CD4-positive, alpha-beta T cell treated with Interleukin-17A for 1 hour (primary cell): ENCODE results near the gene ST8SIA2.

ENCODE experiments used
- DNase-seq: peaks from one replicate; pipeline ENCODE4 v3.0.0-alpha.2; 2020

ST8SIA2 gene

GRCh38 chr15:92399271-92399950 is 5.7 kb downstream of the ST8SIA2 start:
- DNase-seq = no peak

GRCh38 chr15:92400573-92400972 is 6.9 kb downstream of the ST8SIA2 start:
- no peak for DNase-seq

GRCh38 chr15:92400980-92401787 is 7.5 kb downstream of the ST8SIA2 start:
- no peak for DNase-seq

GRCh38 chr15:92402751-92403150 is 9.1 kb downstream of the ST8SIA2 start:
- no peak for DNase-seq

- DNase-seq = no peak
Measured at GRCh38 chr15:92405942-92406341, 12.3 kb downstream of the ST8SIA2 start.

GRCh38 chr15:92407321-92407720 is 13.6 kb downstream of the ST8SIA2 start:
- no peak for DNase-seq

- no peak for DNase-seq
Measured at GRCh38 chr15:92407916-92408315, 14.2 kb downstream of the ST8SIA2 start.

- DNase-seq = no peak
Measured at GRCh38 chr15:92409006-92409405, 15.3 kb downstream of the ST8SIA2 start.

GRCh38 chr15:92409521-92409920 is 15.8 kb downstream of the ST8SIA2 start:
- DNase-seq = no peak

GRCh38 chr15:92410537-92410936 is 16.9 kb downstream of the ST8SIA2 start:
- DNase-seq = no peak

GRCh38 chr15:92411256-92411655 is 17.6 kb downstream of the ST8SIA2 start:
- no peak for DNase-seq

- DNase-seq = no peak
Measured at GRCh38 chr15:92413510-92413909, 19.8 kb downstream of the ST8SIA2 start.

- DNase-seq = no peak
Measured at GRCh38 chr15:92415639-92416297, 22.1 kb downstream of the ST8SIA2 start.

- DNase-seq = no peak
Measured at GRCh38 chr15:92416557-92416956, 22.9 kb downstream of the ST8SIA2 start.

GRCh38 chr15:92417716-92418115 is 24.0 kb downstream of the ST8SIA2 start:
- no peak for DNase-seq

GRCh38 chr15:92418864-92419263 is 25.2 kb downstream of the ST8SIA2 start:
- DNase-seq = no peak

- no peak for DNase-seq
Measured at GRCh38 chr15:92421976-92422375, 28.3 kb downstream of the ST8SIA2 start.

GRCh38 chr15:92425578-92426225 is 32.0 kb downstream of the ST8SIA2 start:
- no peak for DNase-seq

- no peak for DNase-seq
Measured at GRCh38 chr15:92429378-92430068, 35.8 kb downstream of the ST8SIA2 start.

GRCh38 chr15:92430069-92430440 is 36.4 kb downstream of the ST8SIA2 start:
- DNase-seq = no peak

GRCh38 chr15:92435145-92435544 is 41.5 kb downstream of the ST8SIA2 start:
- DNase-seq = no peak

- no peak for DNase-seq
Measured at GRCh38 chr15:92438471-92438870, 44.8 kb downstream of the ST8SIA2 start.

GRCh38 chr15:92443381-92443780 is 49.7 kb downstream of the ST8SIA2 start:
- no peak for DNase-seq
